RWPE2 (cell line): ENCODE measurements around the gene UHRF1.

ENCODE experiments used
- ATAC-seq: fragments of 200-7000 bp; cut with Tn5 transposase; 3 replicates; pipeline ENCODE4 v1.9.1; 2021; ENCODE audit warnings: low read depth
- DNase-seq: peaks from one replicate; pipeline ENCODE4 v3.0.0-alpha.2; 2020; ENCODE audit warnings: low spot score
- H3K27ac ChIP-seq: fragments of 450-650 bp; 2 replicates; pipeline ENCODE4 v1.5.1; 2017; ENCODE audit warnings: mild to moderate bottlenecking; ENCODE audit not compliant: poor library complexity, severe bottlenecking
- H3K27me3 ChIP-seq: fragments of 250-450 bp; sonication (Bioruptor Pico); 2 replicates; pipeline ENCODE4 v1.5.1; 2021; ENCODE audit warnings: mild to moderate bottlenecking, moderate library complexity; ENCODE audit not compliant: insufficient read depth, poor library complexity, severe bottlenecking
- H3K36me3 ChIP-seq: fragments of 250-450 bp; sonication (Bioruptor Pico); 2 replicates; pipeline ENCODE4 v1.5.1; 2020; ENCODE audit warnings: low read depth, mild to moderate bottlenecking, moderate library complexity
- H3K4me1 ChIP-seq: fragments of 250-450 bp; sonication (Bioruptor Pico); 2 replicates; pipeline ENCODE4 v1.5.1; 2021; ENCODE audit warnings: mild to moderate bottlenecking, moderate library complexity; ENCODE audit not compliant: insufficient read depth, poor library complexity, severe bottlenecking
- H3K4me3 ChIP-seq: fragments of 250-450 bp; sonication (Bioruptor Pico); 2 replicates; pipeline ENCODE4 v1.5.1; 2021; ENCODE audit warnings: mild to moderate bottlenecking, moderate library complexity; ENCODE audit not compliant: severe bottlenecking
- H3K9me3 ChIP-seq: fragments of 250-450 bp; sonication (Bioruptor Pico); 2 replicates; pipeline ENCODE4 v1.5.1; 2021; ENCODE audit warnings: mild to moderate bottlenecking, moderate library complexity; ENCODE audit not compliant: severe bottlenecking
- TF ChIP-seq, protein P1 (sequence below): fragments of 450-650 bp; IDR thresholded peaks from one replicate; pipeline ENCODE4 v1.5.1; 2017; ENCODE audit warnings: mild to moderate bottlenecking, moderate library complexity; ENCODE audit not compliant: poor library complexity, severe bottlenecking

UHRF1 gene

DNA sequence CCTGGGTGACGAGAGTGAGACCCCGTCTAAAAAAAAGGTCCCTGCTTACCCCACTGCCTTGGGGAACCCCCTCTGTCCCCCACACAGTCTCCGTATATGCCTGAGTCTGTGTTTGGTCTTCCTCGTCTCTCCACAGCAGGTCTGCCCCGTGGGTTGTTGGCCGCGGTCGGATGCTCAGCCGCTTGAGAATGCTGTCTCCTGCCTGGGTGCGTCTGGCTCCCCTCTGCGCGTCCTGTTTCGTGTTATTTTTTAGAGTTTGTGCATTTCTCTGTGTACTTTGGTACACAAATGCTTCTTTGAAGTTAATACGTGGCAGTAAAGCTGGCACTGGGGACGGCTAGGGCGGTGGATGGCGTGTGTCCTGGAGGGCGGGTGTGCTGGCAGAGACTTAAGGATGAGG lies 94.5 kb downstream of the UHRF1 start:
- DNase-seq = no peak
- Histone ChIP-seq H3K27ac (no peak overlapping the region), H3K4me1 (peaks cover 12% of the 10 kb centered on the region), H3K4me3 (no peak overlapping the region), H3K27me3 (no peaks in the 10 kb centered on the region), H3K9me3 (no peaks in the 10 kb centered on the region), H3K36me3 (no peaks in the 10 kb centered on the region)
- no peak for ATAC-seq
- TF ChIP-seq, protein P1, sequence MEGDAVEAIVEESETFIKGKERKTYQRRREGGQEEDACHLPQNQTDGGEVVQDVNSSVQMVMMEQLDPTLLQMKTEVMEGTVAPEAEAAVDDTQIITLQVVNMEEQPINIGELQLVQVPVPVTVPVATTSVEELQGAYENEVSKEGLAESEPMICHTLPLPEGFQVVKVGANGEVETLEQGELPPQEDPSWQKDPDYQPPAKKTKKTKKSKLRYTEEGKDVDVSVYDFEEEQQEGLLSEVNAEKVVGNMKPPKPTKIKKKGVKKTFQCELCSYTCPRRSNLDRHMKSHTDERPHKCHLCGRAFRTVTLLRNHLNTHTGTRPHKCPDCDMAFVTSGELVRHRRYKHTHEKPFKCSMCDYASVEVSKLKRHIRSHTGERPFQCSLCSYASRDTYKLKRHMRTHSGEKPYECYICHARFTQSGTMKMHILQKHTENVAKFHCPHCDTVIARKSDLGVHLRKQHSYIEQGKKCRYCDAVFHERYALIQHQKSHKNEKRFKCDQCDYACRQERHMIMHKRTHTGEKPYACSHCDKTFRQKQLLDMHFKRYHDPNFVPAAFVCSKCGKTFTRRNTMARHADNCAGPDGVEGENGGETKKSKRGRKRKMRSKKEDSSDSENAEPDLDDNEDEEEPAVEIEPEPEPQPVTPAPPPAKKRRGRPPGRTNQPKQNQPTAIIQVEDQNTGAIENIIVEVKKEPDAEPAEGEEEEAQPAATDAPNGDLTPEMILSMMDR = no peak

DNA sequence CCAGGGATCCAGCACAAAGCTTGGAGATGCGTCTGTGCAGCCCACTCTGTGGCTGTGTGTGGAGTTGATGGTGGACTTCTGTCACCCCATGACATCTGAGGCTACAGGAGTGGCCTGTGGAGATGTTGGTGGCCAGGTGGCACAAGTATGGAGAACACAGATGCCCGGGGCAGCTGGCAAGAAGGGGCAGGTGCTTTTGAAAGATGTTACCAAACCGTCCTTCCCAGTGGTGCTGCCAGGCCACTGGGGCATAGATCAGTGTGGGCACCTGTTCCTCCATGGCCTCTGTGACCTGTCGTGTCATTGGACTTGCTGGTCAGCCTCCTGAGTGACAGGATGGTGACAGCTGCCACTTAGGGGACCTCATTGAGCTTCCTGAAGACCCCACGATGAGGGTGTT lies 95.8 kb downstream of the UHRF1 start:
- H3K4me1 ChIP-seq = peaks cover 12% of the 10 kb centered on the region
- DNase-seq = no peak
- no peaks in the 10 kb centered on the region for H3K36me3 ChIP-seq
- H3K9me3 ChIP-seq = no peaks in the 10 kb centered on the region
- no peak for ATAC-seq
- no peak overlapping the region for H3K27ac ChIP-seq
- H3K27me3 ChIP-seq = no peaks in the 10 kb centered on the region
- TF ChIP-seq, protein P1 = no peak
- H3K4me3 ChIP-seq = no peak overlapping the region

DNA sequence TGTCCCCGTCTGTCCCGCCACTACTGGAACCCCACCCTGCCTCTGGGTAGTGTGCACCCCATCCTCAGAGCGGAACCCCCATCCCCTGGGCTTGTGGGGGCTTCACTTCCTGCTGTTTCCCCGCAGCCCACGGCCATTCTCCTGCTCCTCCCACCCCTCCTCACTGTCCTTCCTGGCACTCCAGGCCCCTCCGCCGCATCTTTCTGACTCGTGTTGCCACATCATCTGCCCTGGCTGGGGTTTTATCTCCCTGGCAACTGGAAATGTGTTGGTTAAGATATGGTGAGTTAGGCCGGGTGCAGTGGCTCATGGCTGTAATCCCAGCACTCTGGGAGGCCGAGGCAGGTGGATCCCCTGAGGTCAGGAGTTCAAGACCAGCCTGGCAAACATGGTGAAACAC lies 96.9 kb downstream of the UHRF1 start:
- Histone ChIP-seq H3K9me3 (no peaks in the 10 kb centered on the region), H3K4me1 (peaks cover 12% of the 10 kb centered on the region), H3K36me3 (no peaks in the 10 kb centered on the region), H3K4me3 (no peak overlapping the region), H3K27ac (no peak overlapping the region), H3K27me3 (no peaks in the 10 kb centered on the region)
- TF ChIP-seq, protein P1 = no peak
- DNase-seq = no peak
- no peak for ATAC-seq

DNA sequence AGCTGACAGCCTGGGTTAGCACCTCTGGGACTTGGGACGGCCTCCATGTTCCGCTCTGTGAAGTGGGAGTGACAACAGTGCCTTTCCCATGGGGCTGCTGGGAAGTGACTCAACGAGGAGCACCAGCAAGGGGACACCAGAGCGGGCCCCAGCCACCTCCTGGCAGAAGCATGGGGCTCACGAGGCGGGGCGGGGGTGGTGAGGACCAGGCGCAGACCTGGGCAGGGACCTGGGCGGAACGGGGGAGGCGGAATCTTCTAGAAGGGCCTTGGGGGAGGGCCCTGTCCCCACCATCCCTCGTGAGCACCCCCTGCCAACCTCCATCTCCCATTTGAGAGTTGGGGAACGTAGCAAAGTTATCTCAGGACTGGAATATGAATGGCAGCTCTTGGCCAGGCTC lies 97.5 kb downstream of the UHRF1 start:
- Histone ChIP-seq H3K36me3 (no peaks in the 10 kb centered on the region), H3K27ac (no peak overlapping the region), H3K4me1 (peaks cover 9% of the 10 kb centered on the region), H3K4me3 (no peak overlapping the region), H3K9me3 (no peaks in the 10 kb centered on the region), H3K27me3 (no peaks in the 10 kb centered on the region)
- ATAC-seq (no peak), DNase-seq (no peak)
- TF ChIP-seq, protein P1 = no peak
